ENCODE results near the gene RHOC.
A peak's percentile ranks its signal among the peaks of the same experiment; 100 is the strongest.

The RHOC gene

GRCh38 chr1:112718691-112719418, 11.9 kb upstream of the RHOC start:
- no peak overlapping the region for H3K4me3 ChIP-seq (ENCODE audit: insufficient read depth, low read length, poor library complexity, severe bottlenecking)
- H3F3A ChIP-seq (ENCODE audit: insufficient read depth) = 0 out of 2 replicates have a peak, but pooled peaks cover 1% of the 10 kb centered on the region
- no peak overlapping the region for H2AFZ ChIP-seq (ENCODE audit: low read depth, low read length, severe bottlenecking)
- H3K27me3 ChIP-seq (ENCODE audit: low read length) = no peaks in the 10 kb centered on the region
- no peaks in the 10 kb centered on the region for H4K20me1 ChIP-seq (ENCODE audit: low read depth, low read length)
- no peaks in the 10 kb centered on the region for H3K9me3 ChIP-seq (ENCODE audit: insufficient read depth, low read length)
- peak overlapping the region; percentile 33 for H3K4me2 ChIP-seq (ENCODE audit: low read depth, low read length, poor library complexity, severe bottlenecking)
- TF ChIP-seq EZH2phosphoT487 (conservative IDR thresholded peaks at IDR 0.05; ENCODE audit: low read length) (no peak), CTCF (IDR thresholded peaks at IDR 0.05; ENCODE audit: insufficient read depth, low read length, poor library complexity, severe bottlenecking) (peak; percentile 74)
- H3K27ac ChIP-seq (ENCODE audit: low read depth, low read length) = no peak overlapping the region
- H3K9ac ChIP-seq (ENCODE audit: low read length) = no peak overlapping the region
- no peaks in the 10 kb centered on the region for H3K36me3 ChIP-seq (ENCODE audit: low read length)
- H3K9me2 ChIP-seq (replicated peaks; ENCODE audit: insufficient read depth, low read length) = no peaks in the 10 kb centered on the region
- no peaks in the 10 kb centered on the region for H3K79me2 ChIP-seq (ENCODE audit: insufficient read depth, low read length)

- Histone ChIP-seq H3K27me3 (ENCODE audit: low read length) (no peaks in the 10 kb centered on the region), H3K9ac (ENCODE audit: low read length) (no peak overlapping the region), H3K4me2 (ENCODE audit: low read depth, low read length, poor library complexity, severe bottlenecking) (no peak overlapping the region)
Measured at GRCh38 chr1:112717263-112717873, 10.4 kb upstream of the RHOC start.

GRCh38 chr1:112716133-112716720, 9.3 kb upstream of the RHOC start:
- Histone ChIP-seq H3K36me3 (ENCODE audit: low read length) (no peaks in the 10 kb centered on the region), H2AFZ (ENCODE audit: low read depth, low read length, severe bottlenecking) (no peak overlapping the region), H3K79me2 (ENCODE audit: insufficient read depth, low read length) (no peaks in the 10 kb centered on the region), H3K9me2 (replicated peaks; ENCODE audit: insufficient read depth, low read length) (no peaks in the 10 kb centered on the region), H4K20me1 (ENCODE audit: low read depth, low read length) (no peaks in the 10 kb centered on the region), H3K9ac (ENCODE audit: low read length) (peak overlapping the region; percentile 42; the same call in 1 of the 2 replicates), H3K9me3 (ENCODE audit: insufficient read depth, low read length) (no peaks in the 10 kb centered on the region), H3K27me3 (ENCODE audit: low read length) (no peaks in the 10 kb centered on the region), H3K4me3 (ENCODE audit: insufficient read depth, low read length, poor library complexity, severe bottlenecking) (peak overlapping the region; percentile 57), H3K4me2 (ENCODE audit: low read depth, low read length, poor library complexity, severe bottlenecking) (peak overlapping the region; percentile 67), H3K27ac (ENCODE audit: low read depth, low read length) (no peak overlapping the region), H3F3A (ENCODE audit: insufficient read depth) (peaks cover 11% of the 10 kb centered on the region; the same call in 1 of the 2 replicates)
- TF ChIP-seq EZH2phosphoT487 (conservative IDR thresholded peaks at IDR 0.05; ENCODE audit: low read length) (no peak), CTCF (IDR thresholded peaks at IDR 0.05; ENCODE audit: insufficient read depth, low read length, poor library complexity, severe bottlenecking) (peak; percentile 84)

More at GRCh38 chr1:112717263-112717873, 10.4 kb upstream of the RHOC start:
- Histone ChIP-seq H3K4me3 (ENCODE audit: insufficient read depth, low read length, poor library complexity, severe bottlenecking) (no peak overlapping the region), H3F3A (ENCODE audit: insufficient read depth) (peaks cover 11% of the 10 kb centered on the region; the same call in 1 of the 2 replicates), H3K9me3 (ENCODE audit: insufficient read depth, low read length) (no peaks in the 10 kb centered on the region), H4K20me1 (ENCODE audit: low read depth, low read length) (no peaks in the 10 kb centered on the region), H3K27ac (ENCODE audit: low read depth, low read length) (no peak overlapping the region), H3K9me2 (replicated peaks; ENCODE audit: insufficient read depth, low read length) (no peaks in the 10 kb centered on the region), H3K36me3 (ENCODE audit: low read length) (no peaks in the 10 kb centered on the region), H2AFZ (ENCODE audit: low read depth, low read length, severe bottlenecking) (no peak overlapping the region), H3K79me2 (ENCODE audit: insufficient read depth, low read length) (no peaks in the 10 kb centered on the region)
- TF ChIP-seq CTCF (IDR thresholded peaks at IDR 0.05; ENCODE audit: insufficient read depth, low read length, poor library complexity, severe bottlenecking) (no peak), EZH2phosphoT487 (conservative IDR thresholded peaks at IDR 0.05; ENCODE audit: low read length) (no peak)

Measured in SU-DHL-6 (cell line).